ENCODE measurements around the gene IPMK.
"Not testable (repeated sequence)": the region's sequence is repeated elsewhere in the genome, so short reads cannot be mapped to it uniquely, and the experiment has no call there.

Gene IPMK

GRCh38 chr10:58243269-58243668 is 24.4 kb downstream of the IPMK start:
- no peak for DNase-seq (ENCODE audit: low read depth)
- no peak overlapping the region for H3K4me3 ChIP-seq (ENCODE audit: low read depth, low read length)
- no peak for TF ChIP-seq MYC (IDR thresholded peaks at IDR 0.05; ENCODE audit: low read depth, low read length)
- no peak for TF ChIP-seq MAX (IDR thresholded peaks at IDR 0.05; ENCODE audit: low read depth, low read length)
- no peak for TF ChIP-seq POLR2A (IDR thresholded peaks at IDR 0.05; ENCODE audit: extremely low read depth, insufficient read length)
- no peak for TF ChIP-seq CTCF (IDR thresholded peaks at IDR 0.05; ENCODE audit: low read depth, low read length)

DNA sequence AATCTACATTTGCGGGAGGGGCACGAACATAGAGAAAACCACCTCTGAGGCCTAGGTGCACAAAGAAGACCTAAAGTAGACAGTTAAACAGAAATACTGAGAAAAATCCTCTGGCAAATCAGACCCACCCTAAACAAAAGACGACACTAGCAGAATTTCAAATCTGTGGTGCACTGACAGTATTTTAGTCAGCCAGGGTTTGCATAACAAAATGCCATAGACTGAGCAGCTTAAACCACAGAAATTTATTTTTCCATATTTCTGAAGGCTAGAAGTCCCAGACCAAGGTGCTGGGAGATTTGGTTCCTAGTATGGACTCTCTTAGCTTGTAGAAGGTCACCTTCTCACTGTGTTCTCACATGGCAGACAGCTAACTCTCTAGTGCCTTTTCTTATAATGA is 26.3 kb downstream of the IPMK start:
- no peak overlapping the region for H3K4me3 ChIP-seq (ENCODE audit: low read depth, low read length)
- TF ChIP-seq MAX (IDR thresholded peaks at IDR 0.05; ENCODE audit: low read depth, low read length), result no peak
- TF ChIP-seq MYC (IDR thresholded peaks at IDR 0.05; ENCODE audit: low read depth, low read length), result no peak
- TF ChIP-seq CTCF (IDR thresholded peaks at IDR 0.05; ENCODE audit: low read depth, low read length), result no peak
- no peak for TF ChIP-seq POLR2A (IDR thresholded peaks at IDR 0.05; ENCODE audit: extremely low read depth, insufficient read length)
- DNase-seq (ENCODE audit: low read depth), result no peak

- no peak overlapping the region for H3K4me3 ChIP-seq (ENCODE audit: low read depth, low read length)
- no peak for TF ChIP-seq MYC (IDR thresholded peaks at IDR 0.05; ENCODE audit: low read depth, low read length)
- no peak for TF ChIP-seq MAX (IDR thresholded peaks at IDR 0.05; ENCODE audit: low read depth, low read length)
- TF ChIP-seq CTCF (IDR thresholded peaks at IDR 0.05; ENCODE audit: low read depth, low read length), result no peak
- TF ChIP-seq POLR2A (IDR thresholded peaks at IDR 0.05; ENCODE audit: extremely low read depth, insufficient read length), result no peak
- DNase-seq (ENCODE audit: low read depth), result no peak
Measured at GRCh38 chr10:58240531-58240930, 27.2 kb downstream of the IPMK start.

DNA sequence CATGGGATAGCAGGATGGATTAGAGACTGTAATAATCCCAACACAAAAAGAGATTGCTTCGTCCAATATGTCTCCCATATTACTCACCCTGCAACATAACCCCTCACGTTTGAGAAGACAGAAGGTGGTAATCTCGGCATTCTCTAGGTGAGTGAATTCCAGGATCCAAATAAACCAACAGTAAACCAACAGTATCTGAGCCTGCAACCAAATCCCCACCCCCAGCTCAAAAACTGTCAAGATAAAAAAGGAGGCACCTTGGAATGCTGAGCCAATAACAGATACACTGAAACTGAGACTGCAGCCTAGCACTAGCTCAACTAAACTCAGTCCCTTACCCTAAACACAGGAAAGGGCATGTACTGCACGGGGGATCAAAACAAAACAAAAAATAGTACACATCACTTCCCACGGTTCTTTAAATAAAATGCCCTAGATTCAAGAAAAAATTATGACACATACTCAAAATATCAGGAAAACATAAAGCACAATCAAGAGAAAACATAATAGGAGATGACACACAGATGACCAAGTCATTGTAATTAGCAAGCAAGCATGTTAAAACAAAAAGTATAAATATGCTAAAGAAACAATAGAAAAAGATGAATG is 28.0 kb downstream of the IPMK start:
- H3K4me3 ChIP-seq (ENCODE audit: low read depth, low read length), result no peak overlapping the region
- no peak for DNase-seq (ENCODE audit: low read depth)
- TF ChIP-seq MYC (IDR thresholded peaks at IDR 0.05; ENCODE audit: low read depth, low read length), result no peak
- no peak for TF ChIP-seq CTCF (IDR thresholded peaks at IDR 0.05; ENCODE audit: low read depth, low read length)
- no peak for TF ChIP-seq MAX (IDR thresholded peaks at IDR 0.05; ENCODE audit: low read depth, low read length)
- no peak for TF ChIP-seq POLR2A (IDR thresholded peaks at IDR 0.05; ENCODE audit: extremely low read depth, insufficient read length)

- TF ChIP-seq MAX (IDR thresholded peaks at IDR 0.05; ENCODE audit: low read depth, low read length) (no peak), CTCF (IDR thresholded peaks at IDR 0.05; ENCODE audit: low read depth, low read length) (no peak), MYC (IDR thresholded peaks at IDR 0.05; ENCODE audit: low read depth, low read length) (no peak), POLR2A (IDR thresholded peaks at IDR 0.05; ENCODE audit: extremely low read depth, insufficient read length) (no peak)
- H3K4me3 ChIP-seq (ENCODE audit: low read depth, low read length), result no peak overlapping the region
- DNase-seq (ENCODE audit: low read depth), result no peak
Measured at GRCh38 chr10:58237014-58237834, 30.5 kb downstream of the IPMK start.

GRCh38 chr10:58229856-58230255 is 37.8 kb downstream of the IPMK start:
- H3K4me3 ChIP-seq (ENCODE audit: low read depth, low read length); DNase-seq (ENCODE audit: low read depth): not testable (repeated sequence)

Data from NB4 (cell line).